Panc1 (cell line): ENCODE results near the gene MFAP4. TPM values are rescaled to one million over a fixed set of nuclear protein-coding genes. Genes with fewer than 3 reads are reported as not detected.
"Not testable (repeated sequence)": the region's sequence is repeated elsewhere in the genome, so short reads cannot be mapped to it uniquely, and the experiment has no call there.

Experiments used
- ATAC-seq: fragments of 200-7000 bp; cut with Tn5 transposase; 2 replicates; pipeline ENCODE4 v1.9.1; 2020; ENCODE audit warnings: mild to moderate bottlenecking, moderate library complexity
- BruUV-seq: library from RNA; stranded (reverse); fragments of 400-500 nt; replicated peaks from 2 replicates; lab custom pipeline; 2021; lab: Mats Ljungman, UMichigan
- CTCF ChIA-PET: fragments of 300-600 bp; sonication (Branson Sonifier 250); formaldehyde crosslinking; loops from one replicate; lab custom pipeline; 2022; ENCODE audit warnings: antibody characterized with exemption; lab: Charles Lee
- POLR2A ChIA-PET: fragments of 300-600 bp; sonication (Branson Sonifier 250); formaldehyde crosslinking; loops from one replicate; lab custom pipeline; 2022; ENCODE audit warnings: antibody characterized with exemption; lab: Charles Lee
- DNase-seq: peaks from one replicate; pipeline ENCODE4 v3.0.0-alpha.2; 2010; ENCODE audit warnings: low read depth, low spot score
- H3K27ac ChIP-seq: 2 replicates; pipeline ENCODE4 v1.5.1; 2011; ENCODE audit warnings: mild to moderate bottlenecking, low read length, inconsistent platforms
- H3K27me3 ChIP-seq: fragments of 200-500 bp; sonication (Bioruptor generic); 2 replicates; pipeline ENCODE4 v1.6.0; 2014; ENCODE audit warnings: low read length, inconsistent platforms; ENCODE audit not compliant: control insufficient read depth, insufficient read depth
- H3K36me3 ChIP-seq: fragments of 200-500 bp; sonication (Bioruptor generic); 2 replicates; pipeline ENCODE4 v1.5.1; 2014; ENCODE audit warnings: inconsistent platforms, mild to moderate bottlenecking, low read length, moderate library complexity; ENCODE audit not compliant: control insufficient read depth, insufficient read depth
- H3K4me1 ChIP-seq: 2 replicates; pipeline ENCODE4 v1.5.1; 2011; ENCODE audit warnings: inconsistent platforms, mild to moderate bottlenecking, low read length, moderate library complexity; ENCODE audit not compliant: control insufficient read depth, insufficient read depth
- H3K4me3 ChIP-seq, 2 experiments: 2 replicates each; pipeline ENCODE4 v1.5.1; 2011 to 2012; ENCODE audit warnings: low read depth in 2 of 2, low read length in 2 of 2, mild to moderate bottlenecking in 2 of 2, inconsistent platforms in 1 of 2, moderate library complexity in 1 of 2
- H3K9me3 ChIP-seq: fragments of 200-500 bp; sonication (Bioruptor generic); 2 replicates; pipeline ENCODE4 v1.5.1; 2014; ENCODE audit warnings: low read depth, mild to moderate bottlenecking, inconsistent platforms, low read length, moderate library complexity; ENCODE audit not compliant: control insufficient read depth, insufficient read depth
- CTCF ChIP-seq: fragments of 450-650 bp; IDR thresholded peaks from 2 replicates; pipeline ENCODE4 v1.5.1; 2017; ENCODE audit warnings: mild to moderate bottlenecking
- POLR2AphosphoS5 ChIP-seq: IDR thresholded peaks from 2 replicates; pipeline ENCODE4 v1.6.1; 2012; ENCODE audit warnings: mild to moderate bottlenecking, low read depth, low read length, moderate library complexity
- REST ChIP-seq, 2 experiments: IDR thresholded peaks; 2 replicates each; pipeline ENCODE4 v1.6.1; 2011 to 2012; ENCODE audit warnings: low read depth in 2 of 2, control low read depth in 1 of 2, low read length in 1 of 2, mild to moderate bottlenecking in 1 of 2, moderate library complexity in 1 of 2; ENCODE audit not compliant: insufficient read depth in 1 of 2
- SIN3A ChIP-seq: IDR thresholded peaks from 2 replicates; pipeline ENCODE4 v1.6.1; 2012; ENCODE audit warnings: low read depth, mild to moderate bottlenecking, low read length, moderate library complexity, borderline replicate concordance; ENCODE audit not compliant: insufficient read depth
- TCF7L2 ChIP-seq: IDR thresholded peaks from 2 replicates; pipeline ENCODE4 v1.6.1; 2011; ENCODE audit warnings: mild to moderate bottlenecking, low read depth, low read length, inconsistent platforms
- in situ Hi-C: cut with HindIII; loops from 2 replicates; pipeline ENCODE4 v1.10.0; 2016; ENCODE audit warnings: low sequenced_read_pairs, low pct_unique_long_range_greater_than_20kb
- intact Hi-C: fragments of 100-400 bp; cut with micrococcal nuclease; formaldehyde crosslinking; loops from one replicate; pipeline ENCODE4 v1.10.0; 2022; ENCODE audit not compliant: unreplicated experiment
- total RNA-seq: library from RNA; stranded (reverse); gene quantifications from one replicate; pipeline ENCODE4 v1.2.1, GENCODE V29; 2021; ENCODE audit not compliant: unreplicated experiment

MFAP4 gene
- total RNA-seq, 1 experiment from 2014 or later: 0.92 TPM

GRCh38 chr17:19357351-19357750 lies 29.6 kb downstream of the MFAP4 start:
- no TSS peak for BruUV-seq
- DNase-seq (no peak), ATAC-seq (no peak)
- Histone ChIP-seq H3K36me3 (no peaks in the 10 kb centered on the region; the same call in 1 of the 2 replicates), H3K27ac (no peak overlapping the region), H3K4me1 (peaks cover 3% of the 10 kb centered on the region; the same call in 1 of the 2 replicates), H3K27me3 (no peaks in the 10 kb centered on the region), H3K4me3 (no peak overlapping the region), H3K9me3 (no peaks in the 10 kb centered on the region)
- TF ChIP-seq CTCF (no peak), SIN3A (no peak), POLR2AphosphoS5 (no peak), TCF7L2 (no peak), REST (IDR thresholded peaks at IDR 0.05; ENCODE audit: insufficient read depth in 1 of 2, low read depth in 2 of 2, low read length in 1 of 2) (no peak)
- POLR2A ChIA-PET: no interaction called here
- intact Hi-C loops (no loop called here), in situ Hi-C loops (no loop called here)
- CTCF ChIA-PET: no interaction called here

GRCh38 chr17:19354748-19355147 lies 32.2 kb downstream of the MFAP4 start:
- no peaks in the 10 kb centered on the region for H3K36me3 ChIP-seq
- H3K9me3 ChIP-seq: no peaks in the 10 kb centered on the region
- intact Hi-C loops: no loop called here
- H3K27ac ChIP-seq: no peak overlapping the region
- no peak overlapping the region for H3K4me3 ChIP-seq
- ATAC-seq (no peak), DNase-seq (no peak)
- ChIA-PET CTCF (no interaction called here), POLR2A (no interaction called here)
- in situ Hi-C loops: no loop called here
- no peaks in the 10 kb centered on the region for H3K4me1 ChIP-seq
- H3K27me3 ChIP-seq: no peaks in the 10 kb centered on the region
- BruUV-seq: no TSS peak
- TF ChIP-seq POLR2AphosphoS5: no peak
- no peak for TF ChIP-seq SIN3A
- no peak for TF ChIP-seq CTCF
- no peak for TF ChIP-seq TCF7L2

GRCh38 chr17:19353401-19353800 lies 33.6 kb downstream of the MFAP4 start:
- H3K4me1 ChIP-seq, DNase-seq, intact Hi-C loops, BruUV-seq, H3K4me3 ChIP-seq, CTCF ChIA-PET, H3K9me3 ChIP-seq, POLR2A ChIA-PET, H3K27me3 ChIP-seq, H3K27ac ChIP-seq, ATAC-seq, H3K36me3 ChIP-seq, in situ Hi-C loops: not testable (repeated sequence)
